ENCODE results near the gene CFAP20DC. TPM values are rescaled to one million over a fixed set of nuclear protein-coding genes. Genes with fewer than 3 reads are reported as not detected.
A peak's percentile ranks its signal among the peaks of the same experiment; 100 is the strongest.

Gene CFAP20DC
- total RNA-seq, 5 donors from 2014 or later (not counting 1 experiment from before 2014, with no cell fraction given) = 0.26 to 0.51 (median 0.28) TPM; not detected in 2

GRCh38 chr3:58996730-58997129 lies 53.1 kb downstream of the CFAP20DC start:
- Mint-ChIP-seq H3K36me3 (no peaks in the 10 kb centered on the region), H3K4me1 (peaks cover 2 to 5% (median 4%) of the 10 kb centered on the region in 3 donors), H3K4me3 (no peak overlapping the region), H3K27ac (no peak overlapping the region), H3K27me3 (peaks cover 0 to 11% of the 10 kb centered on the region in 2 donors), H3K9me3 (peaks cover 0 to 2% (median 0%) of the 10 kb centered on the region in 3 donors)
- Histone ChIP-seq H3K4me1 (ENCODE audit: control insufficient read depth in 1 of 2, extremely low read depth in 1 of 2, insufficient read depth in 2 of 2, low read length in 2 of 2) (no peaks in the 10 kb centered on the region), H3K36me3 (ENCODE audit: control insufficient read depth in 2 of 2, extremely low read depth in 1 of 2, insufficient read depth in 1 of 2, low read length in 1 of 2) (no peaks in the 10 kb centered on the region), H3K27me3 (replicated peaks in 1 of 2; ENCODE audit: control insufficient read depth in 2 of 2, extremely low read depth in 1 of 2, insufficient read depth in 2 of 2, low read length in 1 of 2) (no peaks in the 10 kb centered on the region), H3K27ac (ENCODE audit: low read length) (no peak overlapping the region), H3K4me3 (ENCODE audit: control insufficient read depth in 1 of 2, extremely low read depth in 1 of 2, low read length in 1 of 2) (no peak overlapping the region), H3K9me3 (no peaks in the 10 kb centered on the region)
- no peak for ATAC-seq (replicated peaks in 1 of 4)
- no peak for DNase-seq
- CTCF ChIA-PET = interaction anchor here in 1 of 2 donors (0.9 to 1.3 kb wide), 2 partner anchors 10 to 56 kb away, joined by 3 read pairs; no protein-coding TSS in a partner anchor
- 100% methylated on average over 2 of the region's 5 CpGs for WGBS (ENCODE audit: insufficient coverage)
- POLR2A ChIA-PET = no interaction called here

- no peaks in the 10 kb centered on the region for H3K36me3 Mint-ChIP-seq
- peak in 16 of 35 experiments; percentile 1 to 62 (median 10) for DNase-seq
Measured at GRCh38 chr3:58994746-58995330, 55.0 kb downstream of the CFAP20DC start.

GRCh38 chr3:58993547-58993946 lies 56.3 kb downstream of the CFAP20DC start:
- DNase-seq (no peak), ATAC-seq (replicated peaks in 1 of 4) (no peak)
- CTCF ChIA-PET = interaction anchor here in 1 of 2 donors (1.1 kb wide), 1 partner anchor 59 kb away, joined by 3 read pairs; no protein-coding TSS in a partner anchor
- Histone ChIP-seq H3K9me3 (no peaks in the 10 kb centered on the region), H3K4me3 (ENCODE audit: control insufficient read depth in 1 of 2, extremely low read depth in 1 of 2, low read length in 1 of 2) (no peak overlapping the region), H3K27me3 (replicated peaks in 1 of 2; ENCODE audit: control insufficient read depth in 2 of 2, extremely low read depth in 1 of 2, insufficient read depth in 2 of 2, low read length in 1 of 2) (no peaks in the 10 kb centered on the region), H3K36me3 (ENCODE audit: control insufficient read depth in 2 of 2, extremely low read depth in 1 of 2, insufficient read depth in 1 of 2, low read length in 1 of 2) (no peaks in the 10 kb centered on the region), H3K4me1 (ENCODE audit: control insufficient read depth in 1 of 2, extremely low read depth in 1 of 2, insufficient read depth in 2 of 2, low read length in 2 of 2) (no peaks in the 10 kb centered on the region), H3K27ac (ENCODE audit: low read length) (no peak overlapping the region)
- no peak overlapping the region for H3K27ac Mint-ChIP-seq
- WGBS (ENCODE audit: insufficient coverage) = no CpG with 5 or more reads among the region's 2 CpGs
- H3K4me1 Mint-ChIP-seq = peaks cover 0 to 5% (median 2%) of the 10 kb centered on the region in 3 donors
- POLR2A ChIA-PET = no interaction called here
- no peaks in the 10 kb centered on the region for H3K36me3 Mint-ChIP-seq
- no peak overlapping the region for H3K4me3 Mint-ChIP-seq
- peaks cover 0 to 2% (median 0%) of the 10 kb centered on the region in 3 donors for H3K9me3 Mint-ChIP-seq
- H3K27me3 Mint-ChIP-seq = peaks cover 0 to 12% of the 10 kb centered on the region in 2 donors

More at GRCh38 chr3:58994746-58995330, 55.0 kb downstream of the CFAP20DC start:
- POLR2A ChIA-PET = no interaction called here
- Mint-ChIP-seq H3K9me3 (peaks cover 0 to 2% (median 0%) of the 10 kb centered on the region in 3 donors), H3K4me1 (peaks cover 0 to 5% (median 2%) of the 10 kb centered on the region in 3 donors), H3K4me3 (no peak overlapping the region), H3K27me3 (peaks cover 0 to 12% of the 10 kb centered on the region in 2 donors), H3K27ac (no peak overlapping the region)
- CTCF ChIA-PET = interaction anchor here (0.6 to 1.0 kb wide), 5 partner anchors 15 to 1608 kb away, joined by 3 to 6 read pairs (median 3); no protein-coding TSS in a partner anchor
- no CpG with 5 or more reads among the region's 6 CpGs for WGBS (ENCODE audit: insufficient coverage)
- Histone ChIP-seq H3K4me1 (ENCODE audit: control insufficient read depth in 1 of 2, extremely low read depth in 1 of 2, insufficient read depth in 2 of 2, low read length in 2 of 2) (no peaks in the 10 kb centered on the region), H3K36me3 (ENCODE audit: control insufficient read depth in 2 of 2, extremely low read depth in 1 of 2, insufficient read depth in 1 of 2, low read length in 1 of 2) (no peaks in the 10 kb centered on the region), H3K27ac (ENCODE audit: low read length) (no peak overlapping the region), H3K9me3 (no peaks in the 10 kb centered on the region), H3K27me3 (replicated peaks in 1 of 2; ENCODE audit: control insufficient read depth in 2 of 2, extremely low read depth in 1 of 2, insufficient read depth in 2 of 2, low read length in 1 of 2) (no peaks in the 10 kb centered on the region), H3K4me3 (ENCODE audit: control insufficient read depth in 1 of 2, extremely low read depth in 1 of 2, low read length in 1 of 2) (no peak overlapping the region)
- ATAC-seq (replicated peaks in 1 of 4) = no peak

GRCh38 chr3:58991623-58992022 lies 58.2 kb downstream of the CFAP20DC start:
- CTCF ChIA-PET = no interaction called here
- H3K36me3 Mint-ChIP-seq = no peaks in the 10 kb centered on the region

GRCh38 chr3:58991026-58991425 lies 58.8 kb downstream of the CFAP20DC start:
- no peak overlapping the region for H3K4me3 ChIP-seq (ENCODE audit: control insufficient read depth in 1 of 2, extremely low read depth in 1 of 2, low read length in 1 of 2)
- peaks cover 0 to 5% (median 2%) of the 10 kb centered on the region in 3 donors for H3K4me1 Mint-ChIP-seq
- CTCF ChIA-PET = no interaction called here
- H3K9me3 Mint-ChIP-seq = peaks cover 0 to 2% (median 0%) of the 10 kb centered on the region in 3 donors
- H3K4me1 ChIP-seq (ENCODE audit: control insufficient read depth in 1 of 2, extremely low read depth in 1 of 2, insufficient read depth in 2 of 2, low read length in 2 of 2) = no peaks in the 10 kb centered on the region
- H3K27ac ChIP-seq (ENCODE audit: low read length) = no peak overlapping the region
- ATAC-seq (replicated peaks in 1 of 4) (no peak), DNase-seq (no peak)
- no peak overlapping the region for H3K4me3 Mint-ChIP-seq
- POLR2A ChIA-PET = no interaction called here
- H3K36me3 Mint-ChIP-seq = no peaks in the 10 kb centered on the region
- H3K9me3 ChIP-seq = no peaks in the 10 kb centered on the region
- H3K27ac Mint-ChIP-seq = no peak overlapping the region
- H3K27me3 ChIP-seq (replicated peaks in 1 of 2; ENCODE audit: control insufficient read depth in 2 of 2, extremely low read depth in 1 of 2, insufficient read depth in 2 of 2, low read length in 1 of 2) = no peaks in the 10 kb centered on the region
- H3K27me3 Mint-ChIP-seq = peaks cover 0 to 15% of the 10 kb centered on the region in 2 donors
- no peaks in the 10 kb centered on the region for H3K36me3 ChIP-seq (ENCODE audit: control insufficient read depth in 2 of 2, extremely low read depth in 1 of 2, insufficient read depth in 1 of 2, low read length in 1 of 2)

More at GRCh38 chr3:58991623-58992022, 58.2 kb downstream of the CFAP20DC start:
- Histone ChIP-seq H3K4me1 (ENCODE audit: control insufficient read depth in 1 of 2, extremely low read depth in 1 of 2, insufficient read depth in 2 of 2, low read length in 2 of 2) (no peaks in the 10 kb centered on the region), H3K9me3 (no peaks in the 10 kb centered on the region), H3K27ac (ENCODE audit: low read length) (no peak overlapping the region), H3K36me3 (ENCODE audit: control insufficient read depth in 2 of 2, extremely low read depth in 1 of 2, insufficient read depth in 1 of 2, low read length in 1 of 2) (no peaks in the 10 kb centered on the region), H3K27me3 (replicated peaks in 1 of 2; ENCODE audit: control insufficient read depth in 2 of 2, extremely low read depth in 1 of 2, insufficient read depth in 2 of 2, low read length in 1 of 2) (no peaks in the 10 kb centered on the region), H3K4me3 (ENCODE audit: control insufficient read depth in 1 of 2, extremely low read depth in 1 of 2, low read length in 1 of 2) (no peak overlapping the region)
- WGBS (ENCODE audit: insufficient coverage) = 83% methylated on average over 1 of the region's 5 CpGs
- Mint-ChIP-seq H3K27ac (no peak overlapping the region), H3K4me1 (peaks cover 0 to 5% (median 2%) of the 10 kb centered on the region in 3 donors), H3K27me3 (peaks cover 0 to 15% of the 10 kb centered on the region in 2 donors), H3K4me3 (no peak overlapping the region), H3K9me3 (peaks cover 0 to 2% (median 0%) of the 10 kb centered on the region in 3 donors)
- POLR2A ChIA-PET = no interaction called here
- ATAC-seq (replicated peaks in 1 of 4) = no peak
- no peak for DNase-seq

- H3K27ac Mint-ChIP-seq = no peak overlapping the region
- CTCF ChIA-PET = no interaction called here
- peaks cover 2 to 15% of the 10 kb centered on the region in 2 donors for H3K27me3 Mint-ChIP-seq
- DNase-seq = no peak
- Histone ChIP-seq H3K27me3 (replicated peaks in 1 of 2; ENCODE audit: control insufficient read depth in 2 of 2, extremely low read depth in 1 of 2, insufficient read depth in 2 of 2, low read length in 1 of 2) (no peaks in the 10 kb centered on the region), H3K4me1 (ENCODE audit: control insufficient read depth in 1 of 2, extremely low read depth in 1 of 2, insufficient read depth in 2 of 2, low read length in 2 of 2) (no peaks in the 10 kb centered on the region), H3K36me3 (ENCODE audit: control insufficient read depth in 2 of 2, extremely low read depth in 1 of 2, insufficient read depth in 1 of 2, low read length in 1 of 2) (no peaks in the 10 kb centered on the region), H3K27ac (ENCODE audit: low read length) (no peak overlapping the region), H3K4me3 (ENCODE audit: control insufficient read depth in 1 of 2, extremely low read depth in 1 of 2, low read length in 1 of 2) (no peak overlapping the region), H3K9me3 (no peaks in the 10 kb centered on the region)
- no peak for ATAC-seq (replicated peaks in 1 of 4)
- peaks cover 0 to 4% (median 2%) of the 10 kb centered on the region in 3 donors for H3K4me1 Mint-ChIP-seq
- H3K9me3 Mint-ChIP-seq = peaks cover 0 to 2% (median 0%) of the 10 kb centered on the region in 3 donors
- POLR2A ChIA-PET = no interaction called here
- H3K4me3 Mint-ChIP-seq = no peak overlapping the region
- H3K36me3 Mint-ChIP-seq = no peaks in the 10 kb centered on the region
Measured at GRCh38 chr3:58989955-58990354, 59.9 kb downstream of the CFAP20DC start.
